Panc1 (cell line): ENCODE results near the gene COPZ1. TPM values are rescaled to one million over a fixed set of nuclear protein-coding genes. Genes with fewer than 3 reads are reported as not detected.
A peak's percentile ranks its signal among the peaks of the same experiment; 100 is the strongest.

Experiments
- ATAC-seq: fragments of 200-7000 bp; cut with Tn5 transposase; 2 replicates; pipeline ENCODE4 v1.9.1; 2020; ENCODE audit warnings: mild to moderate bottlenecking, moderate library complexity
- BruUV-seq: library from RNA; stranded (reverse); fragments of 400-500 nt; replicated peaks from 2 replicates; lab custom pipeline; 2021; lab: Mats Ljungman, UMichigan
- CTCF ChIA-PET: fragments of 300-600 bp; sonication (Branson Sonifier 250); formaldehyde crosslinking; loops from one replicate; lab custom pipeline; 2022; ENCODE audit warnings: antibody characterized with exemption; lab: Charles Lee
- POLR2A ChIA-PET: fragments of 300-600 bp; sonication (Branson Sonifier 250); formaldehyde crosslinking; loops from one replicate; lab custom pipeline; 2022; ENCODE audit warnings: antibody characterized with exemption; lab: Charles Lee
- DNase-seq: peaks from one replicate; pipeline ENCODE4 v3.0.0-alpha.2; 2010; ENCODE audit warnings: low read depth, low spot score
- H3K27ac ChIP-seq: 2 replicates; pipeline ENCODE4 v1.5.1; 2011; ENCODE audit warnings: mild to moderate bottlenecking, low read length, inconsistent platforms
- H3K27me3 ChIP-seq: fragments of 200-500 bp; sonication (Bioruptor generic); 2 replicates; pipeline ENCODE4 v1.6.0; 2014; ENCODE audit warnings: low read length, inconsistent platforms; ENCODE audit not compliant: control insufficient read depth, insufficient read depth
- H3K36me3 ChIP-seq: fragments of 200-500 bp; sonication (Bioruptor generic); 2 replicates; pipeline ENCODE4 v1.5.1; 2014; ENCODE audit warnings: inconsistent platforms, mild to moderate bottlenecking, low read length, moderate library complexity; ENCODE audit not compliant: control insufficient read depth, insufficient read depth
- H3K4me1 ChIP-seq: 2 replicates; pipeline ENCODE4 v1.5.1; 2011; ENCODE audit warnings: inconsistent platforms, mild to moderate bottlenecking, low read length, moderate library complexity; ENCODE audit not compliant: control insufficient read depth, insufficient read depth
- H3K4me3 ChIP-seq, 2 experiments: 2 replicates each; pipeline ENCODE4 v1.5.1; 2011 to 2012; ENCODE audit warnings: low read depth in 2 of 2, low read length in 2 of 2, mild to moderate bottlenecking in 2 of 2, inconsistent platforms in 1 of 2, moderate library complexity in 1 of 2
- H3K9me3 ChIP-seq: fragments of 200-500 bp; sonication (Bioruptor generic); 2 replicates; pipeline ENCODE4 v1.5.1; 2014; ENCODE audit warnings: low read depth, mild to moderate bottlenecking, inconsistent platforms, low read length, moderate library complexity; ENCODE audit not compliant: control insufficient read depth, insufficient read depth
- POLR2AphosphoS5 ChIP-seq: IDR thresholded peaks from 2 replicates; pipeline ENCODE4 v1.6.1; 2012; ENCODE audit warnings: mild to moderate bottlenecking, low read depth, low read length, moderate library complexity
- SIN3A ChIP-seq: IDR thresholded peaks from 2 replicates; pipeline ENCODE4 v1.6.1; 2012; ENCODE audit warnings: low read depth, mild to moderate bottlenecking, low read length, moderate library complexity, borderline replicate concordance; ENCODE audit not compliant: insufficient read depth
- TCF7L2 ChIP-seq: IDR thresholded peaks from 2 replicates; pipeline ENCODE4 v1.6.1; 2011; ENCODE audit warnings: mild to moderate bottlenecking, low read depth, low read length, inconsistent platforms
- in situ Hi-C: cut with HindIII; loops from 2 replicates; pipeline ENCODE4 v1.10.0; 2016; ENCODE audit warnings: low sequenced_read_pairs, low pct_unique_long_range_greater_than_20kb
- intact Hi-C: fragments of 100-400 bp; cut with micrococcal nuclease; formaldehyde crosslinking; loops from one replicate; pipeline ENCODE4 v1.10.0; 2022; ENCODE audit not compliant: unreplicated experiment
- total RNA-seq: library from RNA; stranded (reverse); gene quantifications from one replicate; pipeline ENCODE4 v1.2.1, GENCODE V29; 2021; ENCODE audit not compliant: unreplicated experiment
- TF ChIP-seq, protein P1 (sequence below): fragments of 450-650 bp; IDR thresholded peaks from 2 replicates; pipeline ENCODE4 v1.5.1; 2017; ENCODE audit warnings: mild to moderate bottlenecking
- TF ChIP-seq, protein P2 (sequence below), 2 experiments: IDR thresholded peaks; 2 replicates each; pipeline ENCODE4 v1.6.1; 2011 to 2012; ENCODE audit warnings: low read depth in 2 of 2, control low read depth in 1 of 2, low read length in 1 of 2, mild to moderate bottlenecking in 1 of 2, moderate library complexity in 1 of 2; ENCODE audit not compliant: insufficient read depth in 1 of 2

COPZ1 gene
- total RNA-seq, 1 experiment from 2014 or later, result 175 TPM

DNA sequence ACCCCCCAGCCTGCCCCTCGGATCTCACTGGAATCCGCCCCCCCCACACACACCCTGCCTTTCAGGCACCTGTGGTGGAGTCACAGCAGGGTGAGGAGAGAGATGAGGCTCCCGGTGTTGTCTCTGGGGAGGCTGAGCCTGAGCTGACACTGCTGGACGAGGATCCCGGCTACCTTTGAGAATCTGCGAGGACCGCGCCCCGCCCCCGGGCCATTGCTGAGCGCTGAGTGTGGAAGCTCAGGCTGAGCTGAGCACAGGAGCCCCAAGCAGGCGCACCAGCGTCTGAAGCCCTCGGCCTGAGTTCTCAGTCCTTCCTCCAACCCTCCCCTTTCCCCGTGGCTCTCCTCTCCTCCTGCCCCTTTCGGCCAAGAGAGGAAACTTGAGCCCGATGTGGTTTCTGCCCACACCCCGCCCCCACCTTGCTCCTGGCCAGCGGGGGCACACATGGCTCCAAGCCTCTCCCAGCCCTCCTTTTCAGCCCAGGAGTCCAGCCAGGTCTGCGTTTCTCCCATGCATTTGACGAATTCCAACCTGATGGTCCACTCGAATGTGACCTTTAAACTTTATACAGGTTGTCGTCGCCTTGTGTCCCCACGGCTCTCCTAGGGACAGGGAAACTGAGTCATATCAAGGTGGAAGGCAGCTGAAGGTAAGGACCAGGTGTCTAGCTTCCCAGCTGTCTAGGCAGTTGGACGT lies 24.1 kb upstream of the COPZ1 start, which contains the start of gene NFE2:
NFE2 (minus strand) TSS at position 284 of the 696 bp plus-strand sequence. CDS start 5,767 bp downstream, outside the sequence.
- Histone ChIP-seq H3K27me3 (peaks cover 13% of the 10 kb centered on the region; the same call in 1 of the 2 replicates), H3K27ac (0 out of 2 replicates have a peak within 1 kb of the TSS, but pooled peaks have one; percentile 23), H3K9me3 (no peaks in the 10 kb centered on the region), H3K4me1 (peaks cover 14% of the 10 kb centered on the region), H3K36me3 (no peaks in the 10 kb centered on the region), H3K4me3 (peak within 1 kb of the TSS; percentile 7 to 23; a peak in 3 of 4 replicates)
- BruUV-seq, result no TSS peak
- ATAC-seq, result peak; percentile 82
- in situ Hi-C loops, result no loop called here
- ChIA-PET CTCF (interaction anchor here (0.5 to 1.9 kb wide), 2 partner anchors 20 to 24 kb away, joined by 3 to 6 read pairs; partner anchors contain the start of gene COPZ1), POLR2A (no interaction called here)
- TF ChIP-seq, protein P1, sequence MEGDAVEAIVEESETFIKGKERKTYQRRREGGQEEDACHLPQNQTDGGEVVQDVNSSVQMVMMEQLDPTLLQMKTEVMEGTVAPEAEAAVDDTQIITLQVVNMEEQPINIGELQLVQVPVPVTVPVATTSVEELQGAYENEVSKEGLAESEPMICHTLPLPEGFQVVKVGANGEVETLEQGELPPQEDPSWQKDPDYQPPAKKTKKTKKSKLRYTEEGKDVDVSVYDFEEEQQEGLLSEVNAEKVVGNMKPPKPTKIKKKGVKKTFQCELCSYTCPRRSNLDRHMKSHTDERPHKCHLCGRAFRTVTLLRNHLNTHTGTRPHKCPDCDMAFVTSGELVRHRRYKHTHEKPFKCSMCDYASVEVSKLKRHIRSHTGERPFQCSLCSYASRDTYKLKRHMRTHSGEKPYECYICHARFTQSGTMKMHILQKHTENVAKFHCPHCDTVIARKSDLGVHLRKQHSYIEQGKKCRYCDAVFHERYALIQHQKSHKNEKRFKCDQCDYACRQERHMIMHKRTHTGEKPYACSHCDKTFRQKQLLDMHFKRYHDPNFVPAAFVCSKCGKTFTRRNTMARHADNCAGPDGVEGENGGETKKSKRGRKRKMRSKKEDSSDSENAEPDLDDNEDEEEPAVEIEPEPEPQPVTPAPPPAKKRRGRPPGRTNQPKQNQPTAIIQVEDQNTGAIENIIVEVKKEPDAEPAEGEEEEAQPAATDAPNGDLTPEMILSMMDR, result no peak
- TF ChIP-seq SIN3A (no peak), TCF7L2 (no peak), POLR2AphosphoS5 (no peak)
- TF ChIP-seq, protein P2, sequence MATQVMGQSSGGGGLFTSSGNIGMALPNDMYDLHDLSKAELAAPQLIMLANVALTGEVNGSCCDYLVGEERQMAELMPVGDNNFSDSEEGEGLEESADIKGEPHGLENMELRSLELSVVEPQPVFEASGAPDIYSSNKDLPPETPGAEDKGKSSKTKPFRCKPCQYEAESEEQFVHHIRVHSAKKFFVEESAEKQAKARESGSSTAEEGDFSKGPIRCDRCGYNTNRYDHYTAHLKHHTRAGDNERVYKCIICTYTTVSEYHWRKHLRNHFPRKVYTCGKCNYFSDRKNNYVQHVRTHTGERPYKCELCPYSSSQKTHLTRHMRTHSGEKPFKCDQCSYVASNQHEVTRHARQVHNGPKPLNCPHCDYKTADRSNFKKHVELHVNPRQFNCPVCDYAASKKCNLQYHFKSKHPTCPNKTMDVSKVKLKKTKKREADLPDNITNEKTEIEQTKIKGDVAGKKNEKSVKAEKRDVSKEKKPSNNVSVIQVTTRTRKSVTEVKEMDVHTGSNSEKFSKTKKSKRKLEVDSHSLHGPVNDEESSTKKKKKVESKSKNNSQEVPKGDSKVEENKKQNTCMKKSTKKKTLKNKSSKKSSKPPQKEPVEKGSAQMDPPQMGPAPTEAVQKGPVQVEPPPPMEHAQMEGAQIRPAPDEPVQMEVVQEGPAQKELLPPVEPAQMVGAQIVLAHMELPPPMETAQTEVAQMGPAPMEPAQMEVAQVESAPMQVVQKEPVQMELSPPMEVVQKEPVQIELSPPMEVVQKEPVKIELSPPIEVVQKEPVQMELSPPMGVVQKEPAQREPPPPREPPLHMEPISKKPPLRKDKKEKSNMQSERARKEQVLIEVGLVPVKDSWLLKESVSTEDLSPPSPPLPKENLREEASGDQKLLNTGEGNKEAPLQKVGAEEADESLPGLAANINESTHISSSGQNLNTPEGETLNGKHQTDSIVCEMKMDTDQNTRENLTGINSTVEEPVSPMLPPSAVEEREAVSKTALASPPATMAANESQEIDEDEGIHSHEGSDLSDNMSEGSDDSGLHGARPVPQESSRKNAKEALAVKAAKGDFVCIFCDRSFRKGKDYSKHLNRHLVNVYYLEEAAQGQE (IDR thresholded peaks at IDR 0.05; ENCODE audit: insufficient read depth in 1 of 2, low read depth in 2 of 2, low read length in 1 of 2), result no peak
- intact Hi-C loops, result no loop called here
- DNase-seq, result no peak

DNA sequence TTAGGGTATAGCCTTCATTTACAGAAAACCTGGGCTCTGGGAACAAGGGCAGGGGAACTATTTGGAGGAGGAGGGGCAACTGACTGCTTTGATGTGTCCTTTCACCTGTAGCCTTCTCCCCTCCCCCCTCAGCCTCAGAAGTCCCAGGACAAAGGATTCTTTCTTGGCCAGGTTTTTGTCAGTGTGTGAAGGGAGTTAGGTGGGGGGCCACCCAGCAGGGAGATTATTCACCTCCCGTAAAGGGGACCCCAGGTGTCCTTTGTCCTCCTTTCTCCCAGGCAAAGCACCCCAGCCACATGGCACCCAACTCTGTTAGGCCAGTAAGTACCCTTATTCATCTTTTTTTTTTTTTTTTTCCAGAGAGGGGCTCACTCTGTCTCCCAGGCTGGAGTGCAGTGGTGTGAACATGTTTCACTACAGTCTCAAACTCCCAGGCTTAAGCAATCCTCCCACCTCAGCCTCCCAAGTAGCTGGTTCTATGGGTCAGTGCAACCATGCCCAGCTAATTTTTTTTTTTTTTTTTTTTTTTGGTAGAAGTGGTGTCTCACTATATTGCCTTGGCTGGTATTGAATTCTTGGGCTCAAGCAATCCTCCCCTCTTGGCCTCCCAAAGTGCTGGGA lies 23.4 kb upstream of the COPZ1 start:
- no peak overlapping the region; a peak in 1 of 4 replicates for H3K4me3 ChIP-seq
- no peak overlapping the region for H3K27ac ChIP-seq
- no peaks in the 10 kb centered on the region for H3K9me3 ChIP-seq
- DNase-seq, result no peak
- in situ Hi-C loops (no loop called here), intact Hi-C loops (no loop called here)
- H3K4me1 ChIP-seq, result peaks cover 14% of the 10 kb centered on the region
- BruUV-seq, result no TSS peak
- ATAC-seq, result no peak
- CTCF ChIA-PET, result no interaction called here
- H3K27me3 ChIP-seq, result peaks cover 13% of the 10 kb centered on the region; the same call in 1 of the 2 replicates
- H3K36me3 ChIP-seq, result no peaks in the 10 kb centered on the region
- TF ChIP-seq, protein P1, result no peak
- no peak for TF ChIP-seq POLR2AphosphoS5
- no peak for TF ChIP-seq SIN3A
- no peak for TF ChIP-seq TCF7L2
- TF ChIP-seq, protein P2 (IDR thresholded peaks at IDR 0.05; ENCODE audit: insufficient read depth in 1 of 2, low read depth in 2 of 2, low read length in 1 of 2), result no peak
- POLR2A ChIA-PET, result no interaction called here
